PC-3 (cell line): ENCODE measurements around the gene P4HB.

ENCODE experiments used
- EZH2 ChIP-seq: fragments of 300-600 bp; sonication (generic); IDR thresholded peaks from one replicate; pipeline ENCODE4 v1.6.1; 2017; ENCODE audit warnings: antibody characterized with exemption, mild to moderate bottlenecking, low read length; ENCODE audit not compliant: unreplicated experiment
- EZH2phosphoT487 ChIP-seq: fragments of 300-600 bp; sonication (generic); IDR thresholded peaks from 2 replicates; pipeline ENCODE4 v1.6.1; 2018; ENCODE audit warnings: mild to moderate bottlenecking, antibody characterized with exemption, low read length, borderline replicate concordance
- TF ChIP-seq, protein P1 (sequence below): fragments of 300-600 bp; sonication (generic); conservative IDR thresholded peaks from 2 replicates; pipeline ENCODE4 v1.5.1; 2017; ENCODE audit warnings: antibody characterized with exemption, low read depth, mild to moderate bottlenecking, low read length

DNA sequence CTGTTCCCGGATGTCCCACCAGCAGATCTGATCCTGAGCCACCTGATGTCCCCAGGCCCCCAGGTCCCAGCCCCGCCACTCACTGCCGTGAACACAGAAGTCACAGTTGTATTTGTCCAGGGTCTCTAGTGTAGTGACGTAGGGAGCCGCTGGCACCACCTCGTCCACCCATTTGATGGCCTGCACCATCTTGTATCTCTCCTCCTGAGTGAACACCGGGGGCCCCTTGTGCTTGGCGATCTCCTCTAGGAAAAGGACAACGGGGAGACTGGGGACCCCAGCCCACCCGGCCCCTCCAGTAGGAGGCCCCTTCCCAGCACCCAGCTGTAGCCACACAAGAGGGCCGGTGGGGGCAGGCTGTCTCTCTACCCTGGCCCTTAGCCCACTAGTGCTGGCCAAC, 48.5 kb upstream of the P4HB start:
- TF ChIP-seq EZH2 (no peak), EZH2phosphoT487 (no peak)
- TF ChIP-seq, protein P1, sequence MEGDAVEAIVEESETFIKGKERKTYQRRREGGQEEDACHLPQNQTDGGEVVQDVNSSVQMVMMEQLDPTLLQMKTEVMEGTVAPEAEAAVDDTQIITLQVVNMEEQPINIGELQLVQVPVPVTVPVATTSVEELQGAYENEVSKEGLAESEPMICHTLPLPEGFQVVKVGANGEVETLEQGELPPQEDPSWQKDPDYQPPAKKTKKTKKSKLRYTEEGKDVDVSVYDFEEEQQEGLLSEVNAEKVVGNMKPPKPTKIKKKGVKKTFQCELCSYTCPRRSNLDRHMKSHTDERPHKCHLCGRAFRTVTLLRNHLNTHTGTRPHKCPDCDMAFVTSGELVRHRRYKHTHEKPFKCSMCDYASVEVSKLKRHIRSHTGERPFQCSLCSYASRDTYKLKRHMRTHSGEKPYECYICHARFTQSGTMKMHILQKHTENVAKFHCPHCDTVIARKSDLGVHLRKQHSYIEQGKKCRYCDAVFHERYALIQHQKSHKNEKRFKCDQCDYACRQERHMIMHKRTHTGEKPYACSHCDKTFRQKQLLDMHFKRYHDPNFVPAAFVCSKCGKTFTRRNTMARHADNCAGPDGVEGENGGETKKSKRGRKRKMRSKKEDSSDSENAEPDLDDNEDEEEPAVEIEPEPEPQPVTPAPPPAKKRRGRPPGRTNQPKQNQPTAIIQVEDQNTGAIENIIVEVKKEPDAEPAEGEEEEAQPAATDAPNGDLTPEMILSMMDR, result no peak
